Kidney (tissue), 14 donors: ENCODE data around the gene SNX25. TPM values are rescaled to one million over a fixed set of nuclear protein-coding genes. Genes with fewer than 3 reads are reported as not detected.

ENCODE experiments used
- DNase-seq, 5 donors: peaks; one replicate each; pipeline ENCODE4 v3.0.0-alpha.2; 2013 to 2020
- FAIRE-seq: peaks from 2 replicates; lab custom pipeline; 2012; peaks lifted over from hg19 to GRCh38; lab: Jason Lieb, UNC
- H3K27ac ChIP-seq, 2 donors: one replicate each; pipeline ENCODE4 v1.7.0; 2013; ENCODE audit warnings: low read depth in 2 of 2, low read length in 2 of 2, inconsistent platforms in 1 of 2
- H3K27me3 ChIP-seq: one replicate; pipeline ENCODE4 v1.7.1; 2013; ENCODE audit warnings: low read length, inconsistent platforms; ENCODE audit not compliant: control insufficient read depth, insufficient read depth
- H3K36me3 ChIP-seq, 3 donors: one replicate each; pipeline versions ENCODE4 v1.7.0 to v1.7.1; 2013; ENCODE audit warnings: low read length in 3 of 3, control low read depth in 1 of 3, inconsistent platforms in 1 of 3; ENCODE audit not compliant: insufficient read depth in 3 of 3, control insufficient read depth in 2 of 3
- H3K4me1 ChIP-seq, 3 donors: one replicate each; pipeline versions ENCODE4 v1.7.0 to v1.7.1; 2013; ENCODE audit warnings: low read length in 3 of 3, inconsistent platforms in 1 of 3, low read depth in 1 of 3; ENCODE audit not compliant: control insufficient read depth in 2 of 3, insufficient read depth in 2 of 3
- H3K4me3 ChIP-seq, 3 donors: one replicate each; pipeline versions ENCODE4 v1.7.0 to v1.8.1; 2013; ENCODE audit warnings: low read length in 3 of 3, control low read depth in 1 of 3, inconsistent platforms in 1 of 3
- H3K9ac ChIP-seq, 3 donors: one replicate each; pipeline versions ENCODE4 v1.7.0 to v1.7.1; 2013; ENCODE audit warnings: low read length in 3 of 3, control low read depth in 1 of 3, inconsistent platforms in 1 of 3
- H3K9me3 ChIP-seq, 3 donors: one replicate each; pipeline versions ENCODE4 v1.7.0 to v1.7.1; 2013; ENCODE audit warnings: low read length in 3 of 3, control low read depth in 1 of 3, inconsistent platforms in 1 of 3; ENCODE audit not compliant: control insufficient read depth in 2 of 3, insufficient read depth in 1 of 3
- intact Hi-C: fragments of 100-400 bp; cut with DNase I; formaldehyde crosslinking; loops from one replicate; pipeline ENCODE4 v1.11.1; 2022
- polyA plus RNA-seq: library from polyadenylated mRNA; stranded (reverse); fragments of 350-450 nt; fragmentation: Illumina TruSeq; extraction: RNeasy Lipid Tissue Mini Kit (QIAGEN cat#74804); gene quantifications from one replicate; pipeline ENCODE4 v1.2.3, GENCODE V29; 2014; ENCODE audit warnings: low read depth, low replicate concordance; ENCODE audit not compliant: insufficient read depth
- total RNA-seq: library from RNA; stranded (reverse); fragmentation: NEBNext Ultra II Directional; extraction: Animal tissue kit (Norgen Biotek cat#: 25700); gene quantifications from one replicate; pipeline ENCODE4 v1.2.1, GENCODE V29; 2021
- TF ChIP-seq, protein P1 (sequence below): IDR thresholded peaks from 3 replicates; pipeline ENCODE4 v1.5.1; 2012; ENCODE audit warnings: mild to moderate bottlenecking, moderate library complexity, borderline replicate concordance; ENCODE audit not compliant: insufficient read depth; ENCODE audit errors: extremely low read depth
- donor health status: control.
- donor health status: control.
- donor health status: control.
- donor health status: control.
- donor health status: control.
- donor health status: DM: yes; HTN: yes; CAD: no.
- donor health status: Normal renal cell carcinoma (clear cell type).

SNX25 gene
- total and polyA plus RNA-seq, 2 donors from 2014 or later: 8.9 to 19.4 TPM

DNA sequence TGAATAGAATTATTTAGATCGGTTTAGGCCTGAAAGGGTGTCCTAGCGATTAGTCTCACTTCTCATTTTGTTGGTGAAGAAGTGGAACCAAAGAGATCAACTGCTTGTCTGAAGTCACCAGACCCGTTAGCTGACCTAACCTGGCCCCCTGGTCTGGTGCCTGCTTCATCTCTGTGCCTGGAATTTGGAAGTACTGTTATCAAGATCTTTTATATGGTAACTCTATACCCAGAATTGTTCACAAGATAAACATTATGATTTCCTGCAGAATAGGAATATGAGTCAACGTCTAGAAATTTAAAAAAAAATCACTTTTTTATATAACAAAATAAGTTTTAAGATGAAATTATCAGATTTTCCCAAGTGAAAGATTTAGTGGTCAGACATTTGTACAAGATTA lies 149.1 kb downstream of the SNX25 start:
- H3K9ac ChIP-seq: no peak overlapping the region
- H3K27me3 ChIP-seq: no peaks in the 10 kb centered on the region
- intact Hi-C loops: no loop called here
- no peaks in the 10 kb centered on the region for H3K4me1 ChIP-seq
- DNase-seq: no peak
- TF ChIP-seq, protein P1, sequence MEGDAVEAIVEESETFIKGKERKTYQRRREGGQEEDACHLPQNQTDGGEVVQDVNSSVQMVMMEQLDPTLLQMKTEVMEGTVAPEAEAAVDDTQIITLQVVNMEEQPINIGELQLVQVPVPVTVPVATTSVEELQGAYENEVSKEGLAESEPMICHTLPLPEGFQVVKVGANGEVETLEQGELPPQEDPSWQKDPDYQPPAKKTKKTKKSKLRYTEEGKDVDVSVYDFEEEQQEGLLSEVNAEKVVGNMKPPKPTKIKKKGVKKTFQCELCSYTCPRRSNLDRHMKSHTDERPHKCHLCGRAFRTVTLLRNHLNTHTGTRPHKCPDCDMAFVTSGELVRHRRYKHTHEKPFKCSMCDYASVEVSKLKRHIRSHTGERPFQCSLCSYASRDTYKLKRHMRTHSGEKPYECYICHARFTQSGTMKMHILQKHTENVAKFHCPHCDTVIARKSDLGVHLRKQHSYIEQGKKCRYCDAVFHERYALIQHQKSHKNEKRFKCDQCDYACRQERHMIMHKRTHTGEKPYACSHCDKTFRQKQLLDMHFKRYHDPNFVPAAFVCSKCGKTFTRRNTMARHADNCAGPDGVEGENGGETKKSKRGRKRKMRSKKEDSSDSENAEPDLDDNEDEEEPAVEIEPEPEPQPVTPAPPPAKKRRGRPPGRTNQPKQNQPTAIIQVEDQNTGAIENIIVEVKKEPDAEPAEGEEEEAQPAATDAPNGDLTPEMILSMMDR: no peak
- H3K4me3 ChIP-seq: no peak overlapping the region
- no peak for FAIRE-seq
- H3K36me3 ChIP-seq: peaks cover 0 to 2% (median 0%) of the 10 kb centered on the region in 3 donors
- H3K27ac ChIP-seq: no peak overlapping the region
- H3K9me3 ChIP-seq: no peaks in the 10 kb centered on the region

- Histone ChIP-seq H3K9ac (no peak overlapping the region), H3K27me3 (no peaks in the 10 kb centered on the region), H3K9me3 (no peaks in the 10 kb centered on the region), H3K36me3 (peaks cover 0 to 2% (median 0%) of the 10 kb centered on the region in 3 donors), H3K4me1 (no peaks in the 10 kb centered on the region), H3K4me3 (no peak overlapping the region), H3K27ac (no peak overlapping the region)
- FAIRE-seq: no peak
- intact Hi-C loops: no loop called here
- DNase-seq: no peak
- TF ChIP-seq, protein P1: no peak
Observed at GRCh38 chr4:185358959-185359358, 149.6 kb downstream of the SNX25 start.

GRCh38 chr4:185359767-185360446 lies 150.5 kb downstream of the SNX25 start:
- DNase-seq (no peak), FAIRE-seq (no peak)
- intact Hi-C loops: no loop called here

More at GRCh38 chr4:185359767-185360446, 150.5 kb downstream of the SNX25 start:
- Histone ChIP-seq H3K27me3 (no peaks in the 10 kb centered on the region), H3K4me3 (no peak overlapping the region), H3K36me3 (no peaks in the 10 kb centered on the region), H3K4me1 (no peaks in the 10 kb centered on the region), H3K9me3 (no peaks in the 10 kb centered on the region), H3K27ac (no peak overlapping the region), H3K9ac (no peak overlapping the region)
- TF ChIP-seq, protein P1: no peak
